WTC11 (cell line): Measurements from ENCODE around the gene INPP5A. TPM values are rescaled to one million over a fixed set of nuclear protein-coding genes. Genes with fewer than 3 reads are reported as not detected.

Experiments used
- ATAC-seq: fragments of 200-7000 bp; cut with Tn5 transposase; 2 replicates; pipeline ENCODE4 v1.10.0; 2021; ENCODE audit warnings: mild to moderate bottlenecking, moderate library complexity
- CTCF ChIA-PET: fragments of 300-600 bp; sonication (Branson Sonifier 250); formaldehyde crosslinking; loops from one replicate; lab custom pipeline; 2021; ENCODE audit warnings: antibody characterized with exemption; lab: Charles Lee
- POLR2A ChIA-PET: fragments of 350-600 bp; sonication (Branson Sonifier 250); formaldehyde crosslinking; loops from one replicate; lab custom pipeline; 2021; ENCODE audit warnings: antibody characterized with exemption; lab: Charles Lee
- DNase-seq: peaks from one replicate; pipeline ENCODE4 v3.0.0; 2021; ENCODE audit warnings: low spot score
- H3K27ac Mint-ChIP-seq: 2 replicates; pipeline ENCODE4 v1.8.0; 2021; ENCODE audit warnings: mixed read lengths
- H3K27me3 Mint-ChIP-seq: 2 replicates; pipeline ENCODE4 v1.8.0; 2021; ENCODE audit warnings: low read depth, mild to moderate bottlenecking, moderate library complexity, mixed read lengths
- H3K36me3 Mint-ChIP-seq: 2 replicates; pipeline ENCODE4 v1.8.0; 2021; ENCODE audit warnings: mixed read lengths
- H3K4me1 Mint-ChIP-seq: 2 replicates; pipeline ENCODE4 v1.8.0; 2022; ENCODE audit warnings: mixed read lengths
- H3K4me3 Mint-ChIP-seq: 2 replicates; pipeline ENCODE4 v1.8.0; 2021; ENCODE audit warnings: mild to moderate bottlenecking, moderate library complexity, mixed read lengths
- H3K9me3 Mint-ChIP-seq: 2 replicates; pipeline ENCODE4 v1.8.0; 2021; ENCODE audit warnings: mixed read lengths
- AFF4 ChIP-seq: sonication (generic); formaldehyde crosslinking; IDR thresholded peaks from 2 replicates; pipeline ENCODE4 v1.8.1; 2023; ENCODE audit warnings: mild to moderate bottlenecking, missing genetic modification reagents, borderline replicate concordance
- ATF1 ChIP-seq: sonication (generic); formaldehyde crosslinking; IDR thresholded peaks from 2 replicates; pipeline ENCODE4 v1.8.1; 2023; ENCODE audit warnings: mild to moderate bottlenecking, moderate library complexity, missing genetic modification reagents
- CREB1 ChIP-seq: sonication (generic); formaldehyde crosslinking; IDR thresholded peaks from 2 replicates; pipeline ENCODE4 v1.8.0; 2023; ENCODE audit warnings: mild to moderate bottlenecking, missing genetic modification reagents
- CREM ChIP-seq: sonication (generic); formaldehyde crosslinking; IDR thresholded peaks from 2 replicates; pipeline ENCODE4 v1.8.1; 2022; ENCODE audit warnings: mild to moderate bottlenecking, missing genetic modification reagents, moderate library complexity
- EMX1 ChIP-seq: fragments of 250-450 bp; sonication (Bioruptor Pico); IDR thresholded peaks from 2 replicates; pipeline ENCODE4 v1.8.0; 2021; ENCODE audit warnings: mild to moderate bottlenecking
- ERG ChIP-seq: fragments of 250-450 bp; sonication (Bioruptor Pico); IDR thresholded peaks from 2 replicates; pipeline ENCODE4 v1.8.0; 2021; ENCODE audit warnings: mild to moderate bottlenecking
- IRF1 ChIP-seq: sonication (generic); formaldehyde crosslinking; IDR thresholded peaks from 2 replicates; pipeline ENCODE4 v1.8.0; 2023; ENCODE audit warnings: missing genetic modification reagents
- JUN ChIP-seq: sonication (generic); formaldehyde crosslinking; IDR thresholded peaks from 2 replicates; pipeline ENCODE4 v1.8.0; 2023; ENCODE audit warnings: mild to moderate bottlenecking, missing genetic modification reagents
- MXD4 ChIP-seq: fragments of 250-450 bp; sonication (Bioruptor Pico); IDR thresholded peaks from 2 replicates; pipeline ENCODE4 v1.8.0; 2021; ENCODE audit warnings: mild to moderate bottlenecking, moderate library complexity, borderline replicate concordance
- STAT6 ChIP-seq: sonication (generic); formaldehyde crosslinking; conservative IDR thresholded peaks from 2 replicates; pipeline ENCODE4 v1.8.1; 2023; ENCODE audit warnings: mild to moderate bottlenecking, low read depth, missing genetic modification reagents, moderate library complexity
- TCF7 ChIP-seq: sonication (generic); formaldehyde crosslinking; IDR thresholded peaks from 2 replicates; pipeline ENCODE4 v1.8.0; 2022; ENCODE audit warnings: mild to moderate bottlenecking, low read depth, missing genetic modification reagents, moderate library complexity
- USF1 ChIP-seq: sonication (generic); formaldehyde crosslinking; IDR thresholded peaks from 2 replicates; pipeline ENCODE4 v1.8.0; 2022; ENCODE audit warnings: mild to moderate bottlenecking, missing genetic modification reagents
- ZMAT4 ChIP-seq: fragments of 250-450 bp; sonication (Bioruptor Pico); IDR thresholded peaks from 2 replicates; pipeline ENCODE4 v1.9.0; 2021; ENCODE audit warnings: mild to moderate bottlenecking
- ZNF219 ChIP-seq: sonication (generic); formaldehyde crosslinking; IDR thresholded peaks from 2 replicates; pipeline ENCODE4 v1.8.0; 2023; ENCODE audit warnings: missing genetic modification reagents, mild to moderate bottlenecking, borderline replicate concordance
- ZNF396 ChIP-seq: fragments of 250-450 bp; sonication (Bioruptor Pico); IDR thresholded peaks from 2 replicates; pipeline ENCODE4 v1.8.0; 2021; ENCODE audit warnings: mild to moderate bottlenecking, moderate library complexity, borderline replicate concordance
- ZNF532 ChIP-seq: fragments of 250-450 bp; sonication (Bioruptor Pico); IDR thresholded peaks from 2 replicates; pipeline ENCODE4 v1.9.0; 2021; ENCODE audit warnings: mild to moderate bottlenecking, borderline replicate concordance
- total RNA-seq: library from RNA; stranded (reverse); gene quantifications from 3 replicates; pipeline ENCODE4 v1.2.3, GENCODE V29; 2021

INPP5A gene
- total RNA-seq, 1 experiment from 2014 or later, result 22.1 TPM

- DNase-seq, result peak; percentile 8
- Mint-ChIP-seq H3K4me1 (no peaks in the 10 kb centered on the region), H3K27ac (no peak overlapping the region), H3K36me3 (peaks cover 4% of the 10 kb centered on the region), H3K9me3 (peaks cover 5% of the 10 kb centered on the region), H3K27me3 (peaks cover 4% of the 10 kb centered on the region), H3K4me3 (no peak overlapping the region)
- no peak for ATAC-seq
- TF ChIP-seq ATF1, result no peak
- TF ChIP-seq ZNF219 (CRISPR knock-in tag), result no peak
- no peak for TF ChIP-seq USF1 (CRISPR knock-in tag)
- no peak for TF ChIP-seq CREB1 (CRISPR knock-in tag)
- TF ChIP-seq IRF1 (CRISPR knock-in tag), result no peak
- no peak for TF ChIP-seq ZNF396 (CRISPR knock-in tag)
- TF ChIP-seq EMX1 (CRISPR knock-in tag), result no peak
- no peak for TF ChIP-seq ZMAT4 (CRISPR knock-in tag)
- no peak for TF ChIP-seq MXD4
- no peak for TF ChIP-seq JUN (CRISPR knock-in tag)
- no peak for TF ChIP-seq CREM (CRISPR knock-in tag)
- no peak for TF ChIP-seq TCF7
- TF ChIP-seq ERG (CRISPR knock-in tag), result no peak
- no peak for TF ChIP-seq ZNF532 (CRISPR knock-in tag)
- no peak for TF ChIP-seq AFF4 (CRISPR knock-in tag)
- no peak for TF ChIP-seq STAT6 (CRISPR knock-in tag)
- ChIA-PET CTCF (no interaction called here), POLR2A (no interaction called here)
Measured at GRCh38 chr10:132609211-132609610, 71.6 kb downstream of the INPP5A start.
